Adipose tissue (tissue), 3 donors: Measurements from ENCODE around the gene DNAL1. TPM values are rescaled to one million over a fixed set of nuclear protein-coding genes. Genes with fewer than 3 reads are reported as not detected.

Source experiments
- H3K27ac ChIP-seq: one replicate; pipeline ENCODE4 v1.5.1; 2013; ENCODE audit warnings: low read depth, low read length
- WGBS, 3 donors: extraction: QIAGEN DNeasy Blood & Tissue Kit; methylation state at CpG; one replicate each; pipeline ENCODE4 v1.1.7; 2013; 5-methylcytosine and 5-hydroxymethylcytosine counted together
- polyA plus RNA-seq, 3 donors: library from polyadenylated mRNA; stranded (reverse); fragments of 200-250 nt; gene quantifications; one replicate each; pipeline ENCODE4 v1.2.3, GENCODE V29; 2013
- donor health status: healthy with polysubstance abuse.
- donor health status: Bipolar disorder and iron deficiency.
- donor health status: healthy.

The DNAL1 gene
- polyA plus RNA-seq, 3 donors, result 2.5 to 3.9 (median 3.8) TPM

GRCh38 chr14:73746520-73747378 lies 102.0 kb downstream of the DNAL1 start:
- no peak overlapping the region for H3K27ac ChIP-seq
- WGBS, 3 donors, result 41 to 59% (median 51%) methylated on average over 6 of the region's 6 CpGs

GRCh38 chr14:73747379-73748211 lies 102.8 kb downstream of the DNAL1 start:
- H3K27ac ChIP-seq, result no peak overlapping the region
- WGBS, 3 donors, result 64 to 82% (median 77%) methylated on average over 9 of the region's 9 CpGs

- 70 to 81% (median 80%) methylated on average over 6 of the region's 6 CpGs for WGBS, 3 donors
- H3K27ac ChIP-seq, result no peak overlapping the region
Observed at GRCh38 chr14:73748858-73749357, 104.1 kb downstream of the DNAL1 start.

- 42 to 61% (median 53%) methylated on average over 11 of the region's 11 CpGs for WGBS, 3 donors
- H3K27ac ChIP-seq, result no peak overlapping the region
Observed at GRCh38 chr14:73749706-73750530, 105.1 kb downstream of the DNAL1 start.

- no peak overlapping the region for H3K27ac ChIP-seq
- WGBS, 3 donors, result 13 to 62% (median 50%) methylated on average over 3 of the region's 3 CpGs
Observed at GRCh38 chr14:73750531-73750901, 105.7 kb downstream of the DNAL1 start.

GRCh38 chr14:73751157-73751691 lies 106.4 kb downstream of the DNAL1 start:
- WGBS, 3 donors, result 45 to 73% (median 45%) methylated on average over 7 of the region's 7 CpGs
- H3K27ac ChIP-seq, result no peak overlapping the region

- H3K27ac ChIP-seq, result no peak overlapping the region
- 43 to 59% (median 53%) methylated on average over 7 of the region's 7 CpGs for WGBS, 3 donors
Observed at GRCh38 chr14:73752297-73752992, 107.7 kb downstream of the DNAL1 start.

Other genes starting within 250 kb of the DNAL1 start
- 10 to 100 TPM; 18.4 to 39.4 (median 33.5) TPM for gene NUMB, start 186.4 kb upstream of the DNAL1 start, polyA plus RNA-seq
- gene RIOX1, start 154.1 kb upstream of the DNAL1 start, polyA plus RNA-seq, result 1 to 10 TPM; 3.0 to 6.6 (median 4.3) TPM
- gene ACOT1, start 107.8 kb upstream of the DNAL1 start, polyA plus RNA-seq, result 10 to 100 TPM in 2 of 3 donors, 1 to 10 TPM in 1; 3.9 to 37.8 (median 14.1) TPM
- gene HEATR4, start 86.0 kb upstream of the DNAL1 start, polyA plus RNA-seq, result under 1 TPM in 2 of 3 donors, not detected in 1; 0.06 to 0.22 TPM
- 100 to 1,000 TPM in 1 of 3 donors, 10 to 100 TPM in 2; 26.7 to 277 (median 56.7) TPM for gene ACOT2, start 75.8 kb upstream of the DNAL1 start, polyA plus RNA-seq
- 1 to 10 TPM in 2 of 3 donors, under 1 TPM in 1; 0.67 to 6.1 (median 3.7) TPM for gene ACOT4, start 53.1 kb upstream of the DNAL1 start, polyA plus RNA-seq
- gene ACOT6, start 32.5 kb upstream of the DNAL1 start, polyA plus RNA-seq, result under 1 TPM in 2 of 3 donors, not detected in 1; 0.19 to 0.34 TPM
- 10 to 100 TPM in 2 of 3 donors, 1 to 10 TPM in 1; 7.6 to 41.4 (median 21.6) TPM for gene PNMA1, start 69.4 kb downstream of the DNAL1 start, polyA plus RNA-seq
- gene PTGR2, start 206.8 kb downstream of the DNAL1 start, polyA plus RNA-seq, result 1 to 10 TPM; 3.2 to 7.5 (median 5.2) TPM
- 10 to 100 TPM; 12.6 to 38.1 (median 28.5) TPM for gene ZNF410, start 241.9 kb downstream of the DNAL1 start, polyA plus RNA-seq